Measurements from ENCODE around the gene NRIP2.

NRIP2 gene

DNA sequence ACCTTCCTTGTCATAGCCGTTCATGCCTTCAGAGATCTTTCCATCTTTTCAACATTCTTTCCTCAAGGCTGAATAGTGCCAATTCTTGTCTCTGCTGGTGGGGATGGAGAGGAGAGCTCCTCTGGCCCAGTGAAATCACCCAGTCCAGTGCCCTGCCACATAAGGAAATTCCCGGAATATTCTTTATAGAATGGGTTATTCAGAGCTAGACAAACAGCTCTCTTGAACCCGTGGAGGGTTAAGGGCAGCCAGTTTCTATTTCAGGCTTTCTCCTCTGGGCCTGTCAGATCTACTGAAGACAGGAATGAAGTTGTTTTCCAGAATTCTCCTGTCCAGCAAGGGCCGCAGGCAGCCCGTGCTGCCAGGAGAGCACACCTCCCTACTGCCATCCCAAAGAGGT, 8.1 kb upstream of the NRIP2 start:
- TF ChIP-seq POLR2A (IDR thresholded peaks at IDR 0.05; ENCODE audit: extremely low read depth, insufficient read length), result no peak
- TF ChIP-seq, protein P1, sequence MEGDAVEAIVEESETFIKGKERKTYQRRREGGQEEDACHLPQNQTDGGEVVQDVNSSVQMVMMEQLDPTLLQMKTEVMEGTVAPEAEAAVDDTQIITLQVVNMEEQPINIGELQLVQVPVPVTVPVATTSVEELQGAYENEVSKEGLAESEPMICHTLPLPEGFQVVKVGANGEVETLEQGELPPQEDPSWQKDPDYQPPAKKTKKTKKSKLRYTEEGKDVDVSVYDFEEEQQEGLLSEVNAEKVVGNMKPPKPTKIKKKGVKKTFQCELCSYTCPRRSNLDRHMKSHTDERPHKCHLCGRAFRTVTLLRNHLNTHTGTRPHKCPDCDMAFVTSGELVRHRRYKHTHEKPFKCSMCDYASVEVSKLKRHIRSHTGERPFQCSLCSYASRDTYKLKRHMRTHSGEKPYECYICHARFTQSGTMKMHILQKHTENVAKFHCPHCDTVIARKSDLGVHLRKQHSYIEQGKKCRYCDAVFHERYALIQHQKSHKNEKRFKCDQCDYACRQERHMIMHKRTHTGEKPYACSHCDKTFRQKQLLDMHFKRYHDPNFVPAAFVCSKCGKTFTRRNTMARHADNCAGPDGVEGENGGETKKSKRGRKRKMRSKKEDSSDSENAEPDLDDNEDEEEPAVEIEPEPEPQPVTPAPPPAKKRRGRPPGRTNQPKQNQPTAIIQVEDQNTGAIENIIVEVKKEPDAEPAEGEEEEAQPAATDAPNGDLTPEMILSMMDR (IDR thresholded peaks at IDR 0.05; ENCODE audit: low read depth, low read length), result no peak
- TF ChIP-seq, protein P2, sequence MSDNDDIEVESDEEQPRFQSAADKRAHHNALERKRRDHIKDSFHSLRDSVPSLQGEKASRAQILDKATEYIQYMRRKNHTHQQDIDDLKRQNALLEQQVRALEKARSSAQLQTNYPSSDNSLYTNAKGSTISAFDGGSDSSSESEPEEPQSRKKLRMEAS (IDR thresholded peaks at IDR 0.05; ENCODE audit: low read depth, low read length), result no peak
- no peak for TF ChIP-seq MYC (IDR thresholded peaks at IDR 0.05; ENCODE audit: low read depth, low read length)
- H3K4me3 ChIP-seq (ENCODE audit: low read depth, low read length), result no peak overlapping the region
- DNase-seq (ENCODE audit: low read depth), result no peak

DNA sequence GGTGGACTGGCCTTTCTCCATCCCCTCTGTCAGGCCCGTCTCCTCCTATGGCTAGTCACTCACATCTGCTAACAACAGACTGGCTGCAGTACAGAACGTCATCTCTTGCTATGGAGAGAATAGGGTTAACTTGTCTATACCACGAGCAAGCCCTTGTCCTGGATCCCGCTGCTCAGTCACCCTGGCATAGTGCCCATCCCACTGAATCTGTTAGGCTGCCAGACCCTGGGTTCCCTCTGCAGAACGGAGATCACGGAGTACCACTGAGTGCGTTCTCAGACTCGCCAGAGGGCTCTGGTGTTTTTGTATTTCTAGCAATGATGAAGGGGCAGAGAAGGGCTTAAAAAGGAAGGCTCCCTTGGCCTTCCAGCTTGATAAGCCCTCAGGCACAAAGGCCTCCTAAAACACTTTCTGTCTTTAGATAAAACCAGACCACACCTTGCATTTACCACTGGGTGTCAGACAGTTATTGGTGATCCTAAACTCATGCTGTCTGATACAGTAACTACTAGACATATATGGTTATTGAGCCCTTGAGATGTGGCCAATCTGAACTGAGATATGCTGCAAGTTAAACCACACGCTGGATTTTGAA, 6.3 kb upstream of the NRIP2 start:
- TF ChIP-seq, protein P1 (IDR thresholded peaks at IDR 0.05; ENCODE audit: low read depth, low read length), result no peak
- TF ChIP-seq, protein P2 (IDR thresholded peaks at IDR 0.05; ENCODE audit: low read depth, low read length), result no peak
- TF ChIP-seq MYC (IDR thresholded peaks at IDR 0.05; ENCODE audit: low read depth, low read length) (no peak), POLR2A (IDR thresholded peaks at IDR 0.05; ENCODE audit: extremely low read depth, insufficient read length) (no peak)
- H3K4me3 ChIP-seq (ENCODE audit: low read depth, low read length), result no peak overlapping the region
- no peak for DNase-seq (ENCODE audit: low read depth)

DNA sequence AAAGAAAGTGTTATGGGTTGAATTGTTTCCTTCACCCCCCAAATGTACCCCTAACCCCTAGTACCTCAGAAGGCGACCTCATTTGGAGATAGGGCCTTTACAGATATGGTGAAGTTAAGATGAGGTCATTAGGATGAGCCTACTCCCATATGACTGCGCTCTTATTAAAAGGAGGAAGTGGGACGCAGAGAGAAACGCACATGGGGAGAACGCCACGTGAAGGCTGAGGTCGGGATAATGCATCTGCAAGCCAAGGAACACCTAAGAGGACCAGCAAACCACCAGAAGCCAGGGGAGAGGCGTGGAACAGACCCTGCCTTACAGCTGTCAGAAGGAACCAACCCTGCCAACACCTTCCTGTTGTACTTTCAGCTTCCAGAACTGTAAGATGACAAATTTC, 1.7 kb upstream of the NRIP2 start:
- H3K4me3 ChIP-seq (ENCODE audit: low read depth, low read length), result no peak overlapping the region
- no peak for DNase-seq (ENCODE audit: low read depth)
- TF ChIP-seq, protein P1 (IDR thresholded peaks at IDR 0.05; ENCODE audit: low read depth, low read length), result no peak
- no peak for TF ChIP-seq POLR2A (IDR thresholded peaks at IDR 0.05; ENCODE audit: extremely low read depth, insufficient read length)
- TF ChIP-seq, protein P2 (IDR thresholded peaks at IDR 0.05; ENCODE audit: low read depth, low read length), result no peak
- no peak for TF ChIP-seq MYC (IDR thresholded peaks at IDR 0.05; ENCODE audit: low read depth, low read length)

DNA sequence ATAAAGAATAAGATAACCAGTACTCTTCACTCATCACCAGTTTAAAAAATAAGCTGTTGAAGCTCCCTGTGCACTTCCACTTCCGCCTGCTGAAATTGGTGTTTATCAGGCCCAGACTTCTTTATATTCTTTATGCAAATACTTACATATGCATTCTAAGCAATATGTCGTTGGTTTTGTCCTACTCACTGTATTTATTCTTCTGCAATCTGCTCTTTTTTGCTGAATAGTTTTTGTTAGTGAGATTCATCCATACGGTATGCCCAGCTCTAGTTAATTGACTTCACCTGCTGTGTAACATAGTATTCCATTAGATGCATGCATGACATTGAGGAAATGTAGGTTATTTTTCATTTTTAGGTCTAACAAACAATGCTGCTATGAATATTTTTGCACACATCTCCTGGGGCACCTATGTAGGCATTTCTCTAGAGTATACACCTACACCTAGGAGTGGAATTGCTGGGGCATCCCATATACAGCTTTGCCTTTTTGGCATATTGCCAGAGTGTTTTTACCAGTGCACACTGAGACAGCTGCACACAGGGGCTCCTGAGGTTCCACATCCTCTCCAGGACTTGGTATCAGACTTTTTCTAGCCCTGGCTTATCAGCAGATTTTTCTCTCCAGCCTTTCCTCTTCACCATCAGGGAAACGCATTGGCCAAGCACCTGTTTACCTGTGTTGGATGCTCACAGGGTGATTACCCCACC, 1.0 kb upstream of the NRIP2 start:
- H3K4me3 ChIP-seq (ENCODE audit: low read depth, low read length), result no peak overlapping the region
- no peak for DNase-seq (ENCODE audit: low read depth)
- TF ChIP-seq POLR2A (IDR thresholded peaks at IDR 0.05; ENCODE audit: extremely low read depth, insufficient read length), result no peak
- TF ChIP-seq, protein P2 (IDR thresholded peaks at IDR 0.05; ENCODE audit: low read depth, low read length), result no peak
- no peak for TF ChIP-seq MYC (IDR thresholded peaks at IDR 0.05; ENCODE audit: low read depth, low read length)
- TF ChIP-seq, protein P1 (IDR thresholded peaks at IDR 0.05; ENCODE audit: low read depth, low read length), result no peak

DNA sequence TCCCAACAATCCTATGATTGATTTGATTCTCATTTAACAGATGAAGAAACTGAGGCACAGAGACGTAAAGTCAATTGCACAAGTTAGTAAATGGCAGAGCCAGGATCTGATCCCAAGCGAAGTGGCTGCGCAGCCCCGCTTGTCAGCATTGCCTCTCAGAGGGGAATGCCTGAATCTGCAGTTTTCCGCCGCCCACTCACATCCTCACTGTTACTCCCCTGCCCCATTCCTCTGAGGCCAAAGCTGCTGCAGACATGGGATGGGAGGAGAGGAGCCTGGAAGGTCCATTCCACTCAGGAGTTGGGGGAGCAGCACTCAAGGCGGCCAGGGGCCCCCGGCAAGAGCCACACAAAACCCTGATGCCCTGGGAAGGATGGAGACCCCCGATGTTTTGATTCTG, 1.0 kb downstream of the NRIP2 start:
- TF ChIP-seq, protein P2 (IDR thresholded peaks at IDR 0.05; ENCODE audit: low read depth, low read length), result no peak
- TF ChIP-seq POLR2A (IDR thresholded peaks at IDR 0.05; ENCODE audit: extremely low read depth, insufficient read length) (no peak), MYC (IDR thresholded peaks at IDR 0.05; ENCODE audit: low read depth, low read length) (no peak)
- TF ChIP-seq, protein P1 (IDR thresholded peaks at IDR 0.05; ENCODE audit: low read depth, low read length), result no peak
- DNase-seq (ENCODE audit: low read depth), result no peak
- no peak overlapping the region for H3K4me3 ChIP-seq (ENCODE audit: low read depth, low read length)

All from NB4 (cell line).